Suppressor macrophage (primary cell): Measurements from ENCODE around the gene EXOSC5.
"Not testable (repeated sequence)": the region's sequence is repeated elsewhere in the genome, so short reads cannot be mapped to it uniquely, and the experiment has no call there.

Experiments used
- DNase-seq, 4 experiments: peaks; one replicate each; pipeline ENCODE4 v3.0.0-alpha.2; 2020 to 2022

EXOSC5 gene

GRCh38 chr19:41366089-41366488 is 31.1 kb downstream of the EXOSC5 start:
- DNase-seq = peak in 1 of 4 experiments; percentile 26

DNA sequence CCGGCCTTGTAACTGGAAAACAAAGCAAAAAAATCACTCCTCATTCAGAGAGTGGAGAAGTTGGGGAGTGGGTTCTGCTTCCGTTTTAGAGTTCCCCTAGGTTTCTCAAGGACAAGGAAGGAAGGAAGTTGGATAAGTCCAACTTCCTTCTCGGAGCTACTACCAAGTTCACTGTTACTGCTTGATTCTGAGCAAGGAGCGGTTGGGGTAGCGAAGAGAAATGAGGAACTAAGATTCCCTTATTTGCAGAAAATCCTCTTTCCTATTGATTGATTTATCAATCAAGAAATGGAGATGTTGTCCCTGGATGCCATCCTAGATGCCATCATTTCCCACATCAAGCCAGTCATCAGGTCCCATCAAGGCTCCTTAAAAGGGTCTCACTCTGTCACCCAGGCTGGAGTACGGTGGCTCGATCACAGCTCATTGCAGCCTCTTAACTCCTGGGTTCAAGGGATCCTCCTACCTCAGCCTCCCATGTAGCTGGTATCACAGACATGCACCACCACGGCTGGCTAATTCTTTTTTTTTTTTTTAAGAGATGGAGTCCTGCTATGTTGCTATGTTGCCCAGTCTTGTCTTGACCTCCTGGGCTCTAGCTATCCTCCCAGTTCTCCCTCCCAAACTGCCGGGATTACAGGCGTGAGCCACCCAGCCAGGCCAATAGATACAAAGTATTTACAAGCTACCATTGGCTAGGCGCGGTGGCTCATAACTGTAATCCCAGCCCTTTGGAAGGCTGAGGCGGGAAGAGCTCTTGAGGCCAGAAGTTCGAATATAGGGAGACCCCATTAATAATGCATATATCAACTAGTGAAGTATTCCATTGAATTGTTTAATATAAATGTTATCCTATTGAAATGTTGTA is 32.4 kb downstream of the EXOSC5 start:
- peak; percentile 65 to 87 (median 80) for DNase-seq

DNA sequence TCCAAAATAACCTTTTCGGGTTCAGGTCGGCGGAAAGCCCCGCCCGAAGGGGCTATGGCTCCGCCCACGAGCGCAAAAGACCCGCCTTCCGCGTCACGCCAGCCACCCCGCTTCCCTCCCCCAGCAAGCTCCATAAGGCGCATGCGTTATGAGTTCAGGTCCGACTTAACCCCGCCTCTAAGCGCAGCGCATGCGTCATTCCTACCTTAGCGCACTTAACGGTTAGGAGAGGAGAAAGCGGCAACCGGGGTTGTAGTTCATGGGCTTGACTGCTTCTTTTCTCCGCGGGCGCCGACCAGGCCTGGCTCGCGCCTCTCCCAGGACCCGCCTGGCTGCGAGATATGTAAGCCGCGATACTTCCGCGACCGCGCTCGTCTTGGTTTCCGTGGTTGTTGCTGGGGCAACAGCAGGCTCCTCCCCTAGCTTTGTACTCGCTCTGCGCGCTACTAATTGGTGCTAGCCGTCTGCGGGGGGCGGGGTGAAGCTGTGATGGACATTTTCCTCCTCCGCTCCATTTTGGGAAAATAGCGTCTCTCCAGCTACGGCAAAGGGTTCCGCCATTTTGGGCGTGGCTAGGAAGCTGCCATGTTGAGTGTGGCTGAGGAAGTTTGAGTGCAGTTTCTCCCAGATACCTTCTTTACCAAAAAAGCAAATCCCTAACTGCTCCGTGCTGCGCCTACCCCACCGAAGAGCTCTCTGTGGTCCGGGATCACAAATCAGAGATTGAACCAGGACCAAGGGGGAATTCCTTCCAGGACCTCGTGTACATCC is 33.2 kb downstream of the EXOSC5 start, which contains the start of gene B9D2:
B9D2 (minus strand) TSS at position 397 of the 771 bp plus-strand sequence. CDS start 630 bp downstream, outside the sequence.
- peak; percentile 98 to 99 (median 98) for DNase-seq

DNA sequence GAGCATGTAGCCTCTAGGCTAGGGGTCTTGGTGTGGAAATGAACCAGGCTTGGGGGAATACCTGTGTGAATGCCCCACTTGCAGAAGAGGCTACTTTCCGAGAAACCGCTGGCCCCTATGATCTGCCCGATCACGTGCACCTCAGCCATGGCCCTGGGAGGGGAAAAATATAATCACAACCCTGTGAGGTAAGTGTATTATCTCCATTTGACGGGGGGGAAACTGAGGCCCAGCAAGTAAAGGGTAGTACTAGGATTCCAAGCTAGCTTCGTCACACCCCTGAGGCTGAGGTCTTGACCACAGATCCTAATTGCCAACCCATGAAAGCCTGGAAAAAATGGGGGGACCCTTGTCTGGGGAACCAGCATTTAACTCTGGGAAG is 33.8 kb downstream of the EXOSC5 start:
- DNase-seq = no peak

GRCh38 chr19:41362143-41362847 is 34.9 kb downstream of the EXOSC5 start:
- no peak for DNase-seq

DNA sequence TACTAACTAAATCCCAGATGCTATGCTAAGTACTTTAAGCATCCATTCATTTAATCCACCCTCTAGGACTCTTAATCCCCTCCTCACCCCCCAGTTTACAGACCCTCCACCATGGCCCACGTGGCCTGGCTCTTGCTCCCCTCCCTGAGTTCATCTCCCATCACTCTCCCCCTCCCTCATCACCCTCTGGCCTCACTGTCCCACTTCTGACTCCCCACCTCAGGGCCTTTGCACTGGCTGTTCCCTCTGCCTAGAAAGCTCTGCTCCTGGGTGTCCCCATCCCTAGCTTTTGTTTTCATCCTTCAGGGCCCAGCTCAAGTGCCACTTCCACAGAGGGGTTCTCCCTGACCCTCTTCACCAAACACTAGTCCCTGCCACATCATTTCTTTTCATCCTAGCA is 37.4 kb downstream of the EXOSC5 start:
- no peak for DNase-seq

DNA sequence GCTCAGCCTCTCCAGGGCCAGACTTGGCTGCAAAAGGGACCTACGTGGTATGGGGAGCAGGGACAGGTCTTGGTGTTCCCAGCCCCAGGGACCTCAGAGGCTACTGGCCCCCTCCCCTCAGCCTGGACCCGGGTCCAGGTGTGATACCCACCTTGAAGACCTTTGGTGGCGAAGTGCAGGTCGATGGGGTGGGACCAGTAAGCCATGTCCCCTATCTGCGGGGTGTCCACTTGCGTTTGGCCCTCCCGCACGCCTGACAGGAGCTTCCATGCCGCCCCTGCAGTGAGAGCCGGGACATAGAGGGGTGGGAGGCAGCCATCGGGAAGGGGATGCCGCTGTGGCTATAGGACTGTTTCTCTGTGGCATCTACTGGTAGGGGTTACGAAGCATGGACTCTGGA is 39.4 kb downstream of the EXOSC5 start:
- DNase-seq = no peak

DNA sequence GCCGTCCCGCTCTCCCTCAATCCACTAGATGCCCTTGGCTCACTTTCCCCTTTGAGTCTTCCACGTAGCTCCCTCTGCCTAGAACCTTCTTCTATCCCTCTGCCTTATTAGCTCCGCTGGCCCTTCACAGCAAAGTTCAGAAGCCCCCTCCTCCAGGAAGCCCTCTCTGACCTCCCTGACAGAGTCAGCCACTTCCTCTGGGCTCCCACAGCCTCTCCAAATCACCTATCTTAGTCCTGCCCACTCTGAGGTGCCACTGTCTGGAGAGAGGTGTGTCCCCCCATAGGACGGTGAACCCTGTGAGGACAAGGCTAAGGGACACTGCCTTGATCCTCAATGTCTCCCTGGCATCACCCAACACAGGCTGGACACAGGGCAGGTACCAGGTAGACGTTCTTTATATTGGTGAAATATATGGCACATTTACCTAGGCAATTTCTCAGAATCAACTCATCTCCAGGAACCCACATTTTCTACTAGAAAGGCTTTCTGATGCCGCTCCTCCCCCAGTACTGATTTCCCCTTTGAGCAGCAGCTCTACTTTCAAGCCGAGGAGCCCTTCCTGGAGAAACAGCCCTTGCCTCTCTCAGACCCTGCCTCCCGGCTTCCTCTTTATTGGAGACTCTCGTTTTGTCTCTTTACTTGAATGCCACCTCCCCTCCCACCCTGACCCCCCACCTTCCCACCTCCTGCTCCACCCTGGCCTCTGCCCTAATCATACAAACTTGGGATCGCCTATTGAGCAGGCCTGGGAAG is 40.0 kb downstream of the EXOSC5 start:
- peak; percentile 53 to 76 (median 68) for DNase-seq

DNA sequence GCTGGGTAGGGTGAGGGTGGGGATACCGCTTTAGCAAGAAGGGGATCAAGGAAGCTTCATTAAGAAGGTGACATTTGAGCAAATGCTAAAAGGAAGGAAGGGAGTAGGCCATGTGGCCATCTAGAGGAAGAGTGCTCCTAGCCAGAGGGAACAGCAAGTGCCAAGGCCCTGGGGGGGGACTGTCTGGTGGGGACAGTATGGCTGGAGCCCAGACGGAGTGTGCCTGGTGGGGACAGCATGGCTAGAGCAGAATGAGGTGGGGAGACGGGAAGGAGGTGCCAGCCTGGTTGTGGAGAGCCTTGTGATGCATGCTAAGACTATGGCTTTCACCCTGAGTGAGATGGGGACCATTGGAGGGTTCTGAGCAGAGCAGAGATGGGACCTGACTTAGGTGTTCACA is 41.4 kb downstream of the EXOSC5 start:
- DNase-seq = peak in 1 of 4 experiments; percentile 26

GRCh38 chr19:41355035-41355434 is 42.1 kb downstream of the EXOSC5 start:
- DNase-seq = no peak

GRCh38 chr19:41354343-41354953 is 42.7 kb downstream of the EXOSC5 start:
- DNase-seq = no peak

DNA sequence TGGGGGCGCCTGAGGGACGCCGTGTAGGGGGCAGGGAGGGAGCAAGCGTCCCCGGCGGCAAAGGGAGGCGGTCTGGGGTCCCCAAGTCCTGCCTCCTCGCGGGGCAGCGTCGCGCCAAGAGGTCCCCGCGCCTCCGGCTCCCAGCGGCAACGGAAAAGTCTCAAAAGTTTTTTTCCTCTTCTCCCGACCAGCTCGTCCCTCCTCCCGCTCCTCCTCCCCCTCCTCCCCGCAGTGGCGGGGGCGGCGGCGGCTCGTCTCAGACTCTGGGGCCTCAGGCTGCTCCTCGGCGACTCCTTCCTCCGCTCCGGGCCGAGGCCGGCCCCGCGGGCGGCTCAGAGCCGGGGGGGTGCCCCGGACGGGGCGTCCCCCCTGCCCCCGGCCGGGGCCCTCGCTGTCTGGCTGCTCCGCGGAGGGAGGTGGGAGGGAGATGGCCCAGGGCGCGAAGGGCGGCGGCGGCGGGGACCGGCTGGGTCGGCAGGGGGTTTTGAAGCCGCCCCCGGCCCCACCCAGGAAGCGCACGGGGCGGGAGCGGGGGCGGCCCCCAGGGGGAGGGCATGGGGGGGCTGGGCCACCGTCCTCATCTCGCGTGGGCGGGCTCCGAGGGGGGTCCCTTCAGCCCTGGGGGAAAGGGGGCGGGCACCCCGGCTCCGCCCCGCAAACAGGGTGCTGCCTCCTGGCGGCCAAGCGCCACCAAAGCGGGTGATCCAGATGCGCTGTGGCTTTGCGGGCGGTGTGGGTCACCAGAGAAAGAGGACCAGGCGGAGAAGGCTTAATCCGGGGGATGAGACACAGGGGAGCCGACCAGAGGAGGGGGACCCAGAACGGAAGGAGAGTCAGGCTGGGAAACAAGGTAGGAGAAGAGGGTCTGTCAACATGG is 43.5 kb downstream of the EXOSC5 start, which contains the start of gene TGFB1:
TGFB1 (minus strand) TSS at position 457 of the 877 bp plus-strand sequence. CDS start 878 bp downstream, outside the sequence.
- DNase-seq = peak; percentile 93 to 99 (median 96)

DNA sequence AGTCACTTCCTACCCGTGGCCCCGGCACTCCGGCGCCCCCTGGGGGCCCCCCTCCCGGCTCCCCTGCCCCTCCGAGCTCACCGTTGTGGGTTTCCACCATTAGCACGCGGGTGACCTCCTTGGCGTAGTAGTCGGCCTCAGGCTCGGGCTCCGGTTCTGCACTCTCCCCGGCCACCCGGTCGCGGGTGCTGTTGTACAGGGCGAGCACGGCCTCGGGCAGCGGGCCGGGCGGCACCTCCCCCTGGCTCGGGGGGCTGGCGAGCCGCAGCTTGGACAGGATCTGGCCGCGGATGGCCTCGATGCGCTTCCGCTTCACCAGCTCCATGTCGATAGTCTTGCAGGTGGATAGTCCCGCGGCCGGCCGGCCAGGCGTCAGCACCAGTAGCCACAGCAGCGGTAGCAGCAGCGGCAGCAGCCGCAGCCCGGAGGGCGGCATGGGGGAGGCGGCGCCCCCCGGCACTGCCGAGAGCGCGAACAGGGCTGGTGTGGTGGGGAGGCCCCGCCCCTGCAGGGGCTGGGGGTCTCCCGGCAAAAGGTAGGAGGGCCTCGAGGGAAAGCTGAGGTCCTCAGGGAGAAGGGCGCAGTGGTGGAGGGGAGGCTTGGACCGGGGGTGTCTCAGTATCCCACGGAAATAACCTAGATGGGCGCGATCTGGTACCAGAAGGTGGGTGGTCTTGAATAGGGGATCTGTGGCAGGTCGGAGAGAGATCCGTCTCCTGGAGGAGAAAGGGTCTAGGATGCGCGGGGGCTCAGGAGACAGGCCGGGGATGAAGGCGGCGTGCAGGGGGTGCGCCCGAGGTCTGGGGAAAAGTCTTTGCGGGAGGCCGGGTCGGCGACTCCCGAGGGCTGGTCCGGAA is 44.3 kb downstream of the EXOSC5 start:
- DNase-seq = peak; percentile 75 to 91 (median 78)

GRCh38 chr19:41352279-41352608 is 44.9 kb downstream of the EXOSC5 start:
- DNase-seq = no peak

DNA sequence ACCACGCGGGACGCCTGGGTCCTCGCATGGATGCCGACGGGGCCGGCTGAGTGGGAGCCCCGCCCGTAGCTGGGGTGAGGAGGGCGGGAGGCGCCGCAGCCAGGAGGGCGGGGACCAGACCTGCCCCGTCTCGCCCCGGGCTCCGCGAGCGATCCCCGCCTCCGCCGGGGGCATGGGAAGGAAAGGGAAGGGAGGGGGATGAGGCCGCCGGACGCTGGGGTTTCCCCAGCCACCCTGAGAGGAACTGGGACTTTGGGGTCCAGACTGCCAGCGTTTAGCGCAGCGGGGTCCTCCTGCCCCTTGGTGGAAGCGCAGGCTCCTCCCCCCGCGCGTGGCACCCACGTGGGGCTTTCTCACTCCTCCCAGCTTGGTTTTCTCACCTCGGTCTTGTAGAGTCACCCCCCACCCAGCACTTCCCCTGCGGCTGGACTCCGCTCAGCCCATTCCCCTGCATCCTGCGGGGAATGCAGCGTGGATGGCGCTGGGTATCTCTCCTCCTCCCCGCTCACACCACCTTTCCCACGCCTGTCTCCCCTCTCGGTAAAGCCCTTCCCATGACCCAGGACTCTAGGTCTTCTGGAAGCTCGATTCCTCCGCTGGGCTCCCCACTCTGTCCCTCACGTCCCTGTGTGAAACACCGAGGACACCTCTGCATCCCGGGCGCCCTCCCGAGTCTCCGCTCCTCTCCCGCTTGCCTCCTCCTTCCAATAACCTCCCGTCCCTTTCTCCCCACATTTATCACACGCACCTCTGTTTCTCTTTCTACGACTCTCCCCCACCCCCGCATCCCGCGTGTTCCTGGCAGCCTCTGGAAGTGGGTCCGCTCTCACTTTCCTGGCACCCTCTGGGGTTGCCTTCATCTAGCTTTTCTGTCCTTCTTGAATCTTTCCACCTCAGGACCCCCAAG is 45.6 kb downstream of the EXOSC5 start:
- peak; percentile 80 to 90 (median 85) for DNase-seq

GRCh38 chr19:41350735-41351338 is 46.3 kb downstream of the EXOSC5 start:
- DNase-seq = peak in 2 of 4 experiments; percentile 10 to 12

GRCh38 chr19:41346916-41347315 is 50.2 kb downstream of the EXOSC5 start:
- not testable (repeated sequence) for DNase-seq

- DNase-seq = no peak
Observed at GRCh38 chr19:41344162-41344561, 53.0 kb downstream of the EXOSC5 start.
